NCI-H2227 treated with DMSO at 0.1 percent for 48 hours (cell line): ENCODE results near the gene ASPM.
"Not testable (repeated sequence)": the region's sequence is repeated elsewhere in the genome, so short reads cannot be mapped to it uniquely, and the experiment has no call there.

Experiments
- DNase-seq: peaks from one replicate; lab custom pipeline; 2025; lab: John Stamatoyannopoulos, UW

The ASPM gene

DNA sequence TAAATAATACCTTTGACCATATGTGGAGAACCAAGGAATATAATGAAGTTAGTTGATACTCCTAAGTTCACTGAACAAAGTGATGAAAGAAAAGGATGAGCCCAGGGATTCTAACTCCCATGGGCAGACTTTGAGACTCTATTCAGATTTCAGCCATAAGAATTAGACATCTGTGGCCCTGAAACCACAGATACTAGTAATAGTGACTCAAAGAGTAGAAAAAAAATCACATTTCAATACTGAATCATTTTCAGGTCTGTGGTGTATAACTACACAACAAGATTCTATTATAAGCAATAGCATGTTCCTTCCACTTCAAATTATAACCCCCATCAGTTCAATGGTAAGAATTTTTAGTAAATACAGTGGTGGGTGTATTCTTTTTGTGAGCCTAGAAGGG is 63.0 kb downstream of the ASPM start:
- DNase-seq, result no peak

DNA sequence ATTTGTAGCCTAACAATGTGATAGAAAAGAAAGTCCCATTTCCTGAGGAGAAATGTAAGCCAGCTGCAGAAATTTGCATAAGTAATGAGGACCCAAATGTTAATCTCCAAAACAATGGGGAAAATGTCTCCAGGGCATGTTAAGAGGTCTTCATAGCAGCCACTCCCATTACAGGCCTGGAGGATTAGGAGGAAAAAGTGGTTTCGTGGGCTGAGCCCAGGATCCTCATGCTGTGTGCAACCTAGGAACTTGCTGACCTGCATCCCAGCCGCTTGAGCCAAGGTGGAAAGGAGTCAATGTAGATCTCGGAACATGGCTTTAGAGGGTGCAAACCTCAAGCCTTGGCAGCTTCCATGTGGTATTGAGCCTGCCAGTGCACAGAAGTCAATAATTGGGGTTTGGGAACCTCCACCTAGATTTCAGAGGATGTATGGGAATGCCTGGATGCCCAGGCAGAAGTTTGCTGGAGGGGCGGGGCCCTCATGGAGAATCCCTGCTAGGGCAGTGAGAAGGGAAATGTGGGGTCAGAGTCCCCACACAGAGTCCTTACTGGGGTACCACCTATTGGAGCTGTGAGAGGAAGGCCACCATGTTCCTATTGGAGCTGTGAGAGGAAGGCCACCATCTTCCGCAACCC is 65.2 kb downstream of the ASPM start:
- no peak for DNase-seq

DNA sequence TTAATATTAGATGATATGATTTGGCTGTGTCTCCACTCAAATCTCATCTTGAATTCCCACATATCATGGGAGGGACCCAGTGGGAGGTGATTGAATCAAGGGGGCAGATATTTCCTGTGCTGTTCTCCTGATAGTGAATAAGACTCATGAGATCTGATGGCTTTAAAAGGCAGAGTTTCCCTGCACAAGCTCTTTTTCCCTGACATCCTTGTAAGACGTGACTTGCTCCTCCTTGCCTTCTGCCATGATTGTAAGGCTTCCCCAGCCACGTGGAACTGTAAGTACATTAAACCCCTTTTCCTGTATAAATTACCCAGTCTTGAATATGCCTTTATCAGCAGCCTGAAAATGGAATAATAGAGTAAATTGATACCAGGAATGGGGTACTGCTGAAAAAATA is 66.1 kb downstream of the ASPM start:
- no peak for DNase-seq

DNA sequence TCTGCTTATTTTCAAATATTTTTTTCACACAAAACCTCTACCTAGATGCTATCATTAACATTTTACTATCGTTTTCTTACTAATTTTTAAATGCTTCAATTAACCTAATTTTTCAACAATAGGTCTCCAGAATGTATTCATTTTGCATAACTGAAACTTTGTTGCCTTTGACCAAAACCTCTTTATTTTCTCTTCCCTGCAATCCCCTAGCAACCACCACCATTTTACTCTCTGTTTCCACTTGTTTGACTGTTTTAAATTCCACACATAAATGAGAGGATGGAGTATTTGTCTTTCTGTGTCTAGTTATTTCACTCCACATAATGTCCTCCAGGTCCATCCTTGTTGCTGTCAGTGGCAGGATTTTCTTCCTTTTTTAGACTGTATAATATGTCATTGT is 69.9 kb downstream of the ASPM start:
- no peak for DNase-seq

DNA sequence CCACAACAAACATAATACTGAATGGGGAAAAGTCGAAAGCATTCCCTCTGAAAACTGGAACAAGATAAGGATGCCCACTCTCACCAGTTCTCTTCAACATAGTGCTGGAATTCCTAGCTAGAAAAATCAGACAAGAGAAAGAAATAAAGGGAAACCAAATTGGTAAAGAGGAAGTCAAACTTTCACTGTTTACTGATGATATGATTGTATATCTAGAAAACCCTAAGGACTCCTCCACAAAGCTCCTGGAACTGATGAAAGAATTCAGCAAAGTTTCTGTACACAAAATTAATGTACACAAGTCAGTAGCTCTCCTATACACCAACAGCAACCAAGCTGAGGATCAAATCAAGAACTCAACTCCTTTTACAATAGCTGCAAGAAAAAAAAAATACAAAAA is 72.5 kb downstream of the ASPM start:
- DNase-seq, result no peak

DNA sequence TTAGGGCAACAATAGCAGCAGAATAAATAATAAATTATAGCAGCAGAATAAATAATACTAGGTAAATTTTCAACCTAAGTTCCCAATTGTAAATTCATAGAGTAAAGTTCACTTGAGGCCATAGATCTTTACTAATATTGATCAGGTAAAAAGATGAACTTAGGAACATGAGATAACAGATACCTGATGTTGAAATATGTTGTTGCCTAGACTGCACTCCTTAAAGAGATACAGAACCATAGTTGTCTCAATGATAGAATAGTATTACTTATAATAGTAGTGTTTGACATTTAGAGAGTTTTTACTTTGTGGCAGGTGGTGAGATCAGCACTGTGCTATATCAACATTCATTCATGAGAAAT is 79.0 kb downstream of the ASPM start:
- no peak for DNase-seq

DNA sequence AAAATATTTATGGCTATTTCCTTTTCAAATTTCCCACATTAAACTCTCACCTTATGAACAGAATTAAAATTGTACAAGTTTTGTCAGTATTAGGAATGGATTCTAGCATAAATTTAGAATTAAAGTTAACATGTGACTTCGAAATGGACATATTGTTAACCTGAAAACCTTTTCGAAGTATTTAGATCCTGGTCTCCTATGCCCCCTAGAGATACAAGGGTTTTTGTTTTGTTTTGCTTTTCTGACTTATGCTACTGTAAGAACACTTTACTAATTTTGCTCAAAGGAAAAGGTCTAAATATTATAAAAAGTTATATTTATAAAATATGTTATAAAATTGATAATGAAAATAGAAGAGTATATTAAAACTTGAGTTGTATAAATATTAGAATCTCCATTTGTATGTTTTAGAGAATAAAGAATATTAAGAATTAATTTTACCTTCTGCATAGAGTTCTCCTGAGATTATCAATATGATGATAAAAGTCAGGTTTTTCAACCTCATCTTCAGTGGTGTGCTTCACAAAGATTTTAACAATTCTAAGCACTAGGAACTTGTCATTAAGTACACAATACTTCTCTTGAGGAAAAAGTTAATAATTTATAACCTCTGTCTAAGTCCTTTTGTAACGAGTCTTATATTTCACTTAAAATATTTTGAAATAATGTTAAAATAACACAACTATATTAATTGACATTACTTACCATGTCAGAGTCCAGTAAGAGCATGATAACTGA is 79.6 kb downstream of the ASPM start, which contains the start of gene F13B:
Gene F13B, minus strand, starts transcription at position 542 of the 738 bp plus-strand sequence. Its CDS starts 37 bp downstream, at position 505.
- DNase-seq, result no peak

DNA sequence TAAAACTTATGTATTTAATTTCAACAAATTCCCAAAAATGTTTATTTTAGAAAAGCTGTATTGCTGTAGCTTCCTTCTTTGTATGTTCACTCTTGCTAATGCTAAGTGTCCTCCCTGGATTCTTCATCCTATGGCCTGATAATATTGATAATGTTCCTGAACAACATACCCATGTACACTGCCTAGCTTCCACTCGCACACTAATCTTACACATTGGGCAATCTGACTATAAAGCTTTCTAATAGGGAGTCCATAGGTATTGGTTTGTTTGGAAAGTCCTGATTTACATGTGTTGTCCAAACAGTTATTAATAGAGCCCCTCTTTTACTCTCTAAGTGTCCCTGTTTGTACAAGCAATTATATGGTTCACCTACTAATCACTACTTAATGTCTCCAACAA is 80.2 kb downstream of the ASPM start:
- DNase-seq, result no peak

DNA sequence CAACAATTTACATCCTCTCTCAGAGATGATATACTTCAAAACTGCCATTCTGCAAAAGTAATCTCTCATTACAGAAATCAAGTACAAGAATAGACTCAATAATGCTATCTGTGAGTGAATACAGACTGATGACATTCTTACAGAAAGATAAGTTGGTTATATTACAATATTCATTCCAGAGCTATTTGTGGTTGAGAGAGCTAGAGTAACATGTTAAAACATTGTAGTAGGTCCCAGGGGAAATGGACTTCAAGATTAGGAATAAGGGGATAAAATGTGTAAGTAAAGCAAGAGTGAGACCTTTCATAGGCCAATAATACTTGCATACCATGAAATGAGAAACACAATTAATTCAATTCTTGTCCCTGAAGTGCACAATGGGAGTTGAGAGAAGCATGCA is 80.9 kb downstream of the ASPM start:
- DNase-seq, result no peak

DNA sequence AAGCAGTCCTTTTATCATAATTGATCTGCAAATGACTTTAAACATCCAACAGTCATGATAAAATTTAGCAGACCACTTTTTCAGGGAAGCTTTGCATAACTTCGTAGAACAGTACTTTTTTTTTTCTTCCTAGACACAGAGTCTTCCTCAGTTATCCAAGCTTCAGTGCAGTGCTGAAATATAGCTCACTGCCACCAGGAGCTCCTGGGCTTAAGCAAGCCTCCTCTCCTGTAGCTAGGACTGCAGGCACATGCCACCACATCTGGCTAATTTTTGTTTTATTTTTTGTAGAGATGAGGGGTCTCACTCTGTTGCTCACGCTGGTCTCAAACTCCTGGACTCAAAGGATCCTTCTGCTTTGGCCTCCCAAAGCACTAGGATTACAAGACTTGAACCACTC is 83.3 kb downstream of the ASPM start:
- no peak for DNase-seq

DNA sequence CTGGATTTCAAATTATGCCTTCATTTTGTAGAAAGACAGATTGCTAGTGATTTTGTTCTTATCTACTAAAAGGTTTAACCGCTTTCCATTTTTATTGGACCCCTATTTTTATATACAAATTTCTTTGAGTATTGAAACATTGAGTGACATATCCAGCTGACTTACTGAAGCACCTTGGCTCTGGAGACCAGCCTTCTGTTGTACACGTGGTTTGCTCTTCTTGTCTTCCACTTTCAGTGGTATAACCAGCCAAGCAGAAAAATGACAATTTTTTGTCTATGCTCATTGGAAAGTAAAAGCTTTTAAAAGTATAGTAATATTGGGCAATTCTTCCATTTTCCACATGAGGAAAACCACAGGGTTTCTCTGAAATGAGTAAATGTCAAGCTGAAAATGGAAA is 83.8 kb downstream of the ASPM start:
- no peak for DNase-seq

DNA sequence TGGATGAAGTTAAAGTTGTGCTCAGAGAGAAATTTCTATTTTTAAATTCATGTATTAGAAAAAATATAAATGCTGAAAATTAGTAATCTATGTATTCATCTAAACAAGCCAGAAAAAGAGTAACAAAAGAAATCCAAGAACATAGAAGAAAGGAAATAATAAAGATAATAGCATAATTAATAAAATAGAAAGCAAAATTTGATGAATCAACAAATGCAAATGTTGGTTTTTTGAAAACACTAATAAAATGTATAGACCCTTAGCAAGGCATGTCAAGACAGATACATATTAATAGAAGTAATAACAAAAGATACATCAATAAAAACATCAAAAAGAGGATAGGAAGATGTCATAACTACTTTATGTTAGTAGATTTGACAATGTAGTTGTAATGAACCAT is 97.4 kb downstream of the ASPM start:
- no peak for DNase-seq

DNA sequence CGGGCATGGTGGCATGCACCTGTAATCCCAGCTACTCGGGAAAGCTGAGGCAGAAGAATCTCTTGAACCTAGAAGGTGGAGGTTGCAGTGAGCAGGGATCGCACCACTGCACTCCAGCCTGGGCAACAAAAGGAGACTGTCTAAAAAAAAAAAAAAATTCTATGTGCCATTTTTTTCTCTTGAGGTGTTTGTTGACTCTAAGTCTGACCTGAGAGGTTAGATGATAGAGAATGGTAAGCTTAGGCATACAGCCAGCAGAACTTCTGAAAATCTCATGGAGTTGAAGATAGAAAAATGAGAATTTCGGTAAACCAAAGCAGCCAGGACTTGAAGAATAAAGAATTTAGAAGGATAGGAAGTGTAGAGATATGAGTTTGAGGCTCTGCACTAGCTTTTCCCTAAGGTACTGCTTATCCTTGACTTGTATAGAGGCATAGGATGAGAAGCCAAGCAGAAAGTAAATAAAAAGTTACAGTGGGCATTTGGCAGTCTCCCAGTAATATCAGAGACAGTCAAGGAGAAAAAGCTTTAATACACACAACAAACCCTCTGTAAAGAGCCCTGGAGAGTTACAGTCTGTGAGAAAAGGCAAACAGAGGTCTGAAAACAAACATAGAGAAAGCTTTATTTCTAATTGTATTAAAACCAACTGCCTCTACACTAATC is 103.7 kb downstream of the ASPM start:
- DNase-seq, result no peak

DNA sequence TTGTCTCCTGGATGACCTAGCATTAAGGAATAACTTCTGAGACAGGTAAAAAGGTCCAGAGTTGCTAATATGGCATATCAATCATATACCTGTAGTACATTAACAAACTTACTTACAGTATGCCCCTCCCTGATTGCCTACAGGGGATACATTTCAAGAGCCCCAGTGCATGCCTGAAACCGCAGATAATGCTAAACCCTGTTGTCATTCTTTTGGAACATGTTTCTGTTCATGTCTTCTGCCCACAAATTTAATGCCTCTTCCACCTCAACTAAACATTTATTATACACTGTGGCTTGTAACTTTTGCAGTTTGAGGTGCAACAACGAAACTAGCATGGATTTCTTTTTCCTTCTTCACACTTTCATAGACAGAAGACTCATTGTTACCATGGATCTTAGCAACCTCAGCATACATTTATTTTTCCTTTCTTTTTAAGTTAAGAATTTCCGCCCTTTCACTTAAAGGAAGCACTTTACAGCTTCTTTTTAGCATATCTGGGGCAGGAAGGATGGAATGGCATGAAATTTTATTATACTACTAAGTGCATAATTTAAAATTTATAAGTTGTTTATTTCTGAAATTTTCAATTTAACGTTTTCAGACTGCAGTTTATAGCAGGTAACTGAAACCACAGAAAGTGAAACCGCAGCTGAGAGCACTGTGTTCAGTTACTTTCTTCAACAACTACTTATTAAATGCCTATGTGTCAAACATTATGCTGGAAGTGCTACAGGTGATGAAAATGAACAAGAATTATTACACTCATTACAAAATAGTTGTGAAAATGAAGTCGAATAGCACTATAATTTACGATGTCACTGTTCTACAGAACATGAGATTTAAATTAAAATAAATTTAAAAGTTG is 104.7 kb downstream of the ASPM start:
- no peak for DNase-seq

DNA sequence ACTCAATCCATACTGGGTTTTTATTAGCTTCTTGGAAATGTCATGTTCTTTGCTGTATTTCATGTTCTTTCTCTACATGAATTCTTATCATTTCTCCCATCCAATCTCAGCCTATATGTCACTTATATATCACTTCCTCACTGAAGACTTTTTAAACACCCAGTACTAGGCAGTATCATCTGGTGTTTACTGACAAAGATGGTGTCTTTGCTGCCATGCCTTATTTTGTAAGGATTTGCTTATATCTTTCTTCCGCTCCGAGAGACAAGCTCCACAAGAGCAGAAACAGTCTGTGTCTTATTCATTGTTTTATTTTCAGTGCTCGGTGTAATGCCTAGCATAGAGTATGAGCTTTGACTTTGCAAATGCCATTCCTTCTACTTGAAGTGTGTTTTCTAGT is 109.6 kb downstream of the ASPM start:
- DNase-seq, result no peak

DNA sequence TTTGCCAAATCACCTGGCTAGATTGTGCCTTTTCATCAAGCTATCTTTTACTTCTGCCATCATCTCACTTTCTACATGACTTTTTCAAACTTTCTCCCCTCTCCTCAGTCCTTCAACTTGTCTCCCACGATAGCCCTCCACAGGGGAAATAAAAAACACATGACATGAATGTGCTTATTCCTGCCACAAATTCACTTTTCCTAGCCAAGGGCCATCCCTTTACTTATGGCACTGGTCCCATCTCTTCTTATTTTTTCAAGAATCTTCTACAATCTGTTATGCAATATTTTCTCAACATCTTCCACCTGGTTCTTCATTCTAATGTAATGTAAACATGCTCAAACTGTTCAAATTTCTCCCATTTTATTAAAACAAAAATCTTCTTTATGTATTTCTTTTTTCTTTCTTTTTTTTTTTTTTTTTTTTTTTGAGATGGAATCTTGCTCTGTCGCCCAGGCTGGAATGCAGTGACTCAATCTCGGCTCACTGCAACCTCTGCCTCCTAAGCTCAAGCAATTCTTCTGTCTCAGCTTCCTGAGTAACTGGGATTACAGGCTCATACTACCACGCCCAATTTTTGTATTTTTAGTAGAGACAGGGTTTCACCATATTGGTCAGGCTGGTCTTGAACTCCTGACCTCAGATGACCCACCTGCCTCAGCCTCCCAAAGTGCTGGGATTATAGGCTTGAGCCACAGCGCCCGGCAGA is 111.7 kb downstream of the ASPM start:
- DNase-seq, result not testable (repeated sequence)
